ENCODE measurements around the gene INSRR.

The INSRR gene

DNA sequence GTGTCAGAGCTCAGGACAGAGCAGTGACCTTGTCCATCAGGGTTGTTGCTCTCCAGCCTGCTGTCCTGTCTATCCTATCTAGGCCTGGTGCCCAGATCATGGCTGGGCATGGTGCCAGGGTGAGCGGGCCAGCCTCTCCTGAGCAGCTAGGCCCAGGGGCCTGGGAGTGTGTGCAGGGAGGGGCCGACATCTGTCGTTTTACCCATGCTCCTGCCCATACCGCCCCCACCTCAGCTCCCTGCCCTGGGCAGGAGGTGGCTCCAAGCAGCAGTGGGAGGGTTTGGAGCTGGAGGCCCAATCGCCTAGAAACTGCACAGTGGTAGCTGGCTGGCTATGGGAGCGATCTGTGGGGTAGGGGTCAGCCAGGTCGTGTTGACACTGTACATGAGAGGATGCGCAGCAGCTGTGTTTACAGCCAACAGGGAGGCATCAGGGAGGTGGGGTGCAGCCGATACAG lies 6.5 kb downstream of the INSRR start:
- in situ Hi-C loops (cut with MboI; ENCODE audit: low sequenced_read_pairs): no loop called here

DNA sequence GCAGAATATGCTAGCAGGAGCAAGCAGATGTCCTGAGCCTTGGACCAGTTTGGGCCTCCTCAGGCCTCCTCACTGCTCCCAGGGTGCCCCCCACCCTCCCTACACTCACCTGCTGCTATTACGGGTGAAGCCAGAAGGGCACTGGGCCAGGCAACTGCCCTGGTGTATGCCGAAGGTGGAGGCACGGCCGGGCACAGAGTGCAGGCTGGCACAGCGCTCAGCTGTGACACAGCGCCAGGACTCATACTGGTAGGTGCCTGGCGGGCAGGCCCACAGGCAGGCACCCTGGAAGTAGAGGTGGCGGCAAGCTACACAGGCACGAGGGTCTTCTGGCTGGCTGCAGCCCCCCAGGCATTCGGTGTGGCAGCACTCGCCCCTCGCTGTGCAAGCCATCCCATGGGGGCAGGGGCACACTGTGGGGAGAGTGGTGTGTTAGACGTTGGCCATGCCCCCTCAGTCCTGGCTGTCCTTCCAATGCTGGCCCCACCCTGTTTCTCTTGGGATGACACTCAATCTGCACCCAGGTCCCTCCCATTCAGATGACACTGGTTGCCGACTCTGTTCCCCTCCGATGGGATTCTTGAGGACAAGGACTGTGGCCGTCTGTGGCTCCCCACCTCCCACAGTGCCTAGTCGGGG lies 7.0 kb downstream of the INSRR start:
- in situ Hi-C loops (cut with MboI; ENCODE audit: low sequenced_read_pairs): no loop called here

DNA sequence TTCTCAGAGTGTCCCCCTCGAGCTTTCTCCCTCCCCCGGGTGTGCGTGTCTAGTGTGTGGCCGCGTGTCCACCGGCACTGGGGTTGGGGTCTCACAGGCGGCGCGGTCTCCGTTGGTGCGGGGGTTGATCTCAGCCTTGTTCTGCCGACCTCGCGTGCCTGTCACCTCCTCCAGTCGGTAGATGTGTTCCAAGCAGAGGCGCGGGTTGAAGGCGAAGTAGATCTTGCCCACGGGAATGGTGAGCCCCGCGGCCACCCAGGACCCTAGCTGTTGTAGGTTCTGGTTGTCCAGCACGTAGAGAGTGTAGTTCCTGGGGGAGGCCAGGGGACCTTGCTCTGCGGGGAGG lies 9.8 kb downstream of the INSRR start:
- in situ Hi-C loops (cut with MboI; ENCODE audit: low sequenced_read_pairs): no loop called here

DNA sequence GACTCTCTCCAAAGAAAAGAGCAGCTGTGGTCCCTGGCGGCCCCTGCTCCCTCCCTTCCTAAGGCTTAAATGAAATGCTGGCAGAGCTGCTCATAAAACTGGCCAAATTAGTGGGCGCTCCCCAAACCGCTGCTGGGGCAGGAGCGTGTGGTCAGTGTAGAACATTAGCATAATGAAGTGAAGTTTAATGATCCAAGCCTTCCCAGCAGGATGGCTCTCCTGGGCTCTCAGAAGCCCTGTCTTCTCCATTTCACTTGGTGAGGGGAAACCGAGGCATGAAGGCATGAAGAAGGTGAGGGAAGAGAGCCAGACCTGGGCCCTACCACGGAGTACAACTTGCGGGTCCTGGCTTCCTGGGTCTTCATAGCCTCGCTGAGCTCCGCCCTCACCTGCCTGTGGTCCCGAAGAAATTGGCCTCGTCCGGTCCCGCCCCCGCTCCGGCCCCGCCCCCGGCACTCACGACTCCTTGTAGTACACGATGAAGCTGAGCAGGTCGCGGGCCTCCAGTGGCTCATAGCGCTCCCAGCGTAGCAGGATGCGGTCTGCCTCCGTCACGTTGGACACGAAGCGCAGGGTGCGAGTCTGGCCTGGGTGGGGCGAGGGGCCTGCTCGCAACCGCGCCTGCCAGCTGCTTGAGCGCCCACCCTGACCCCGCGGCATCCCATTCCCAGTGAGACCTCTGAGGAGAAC lies 10.3 kb downstream of the INSRR start:
- in situ Hi-C loops (cut with MboI; ENCODE audit: low sequenced_read_pairs): no loop called here

DNA sequence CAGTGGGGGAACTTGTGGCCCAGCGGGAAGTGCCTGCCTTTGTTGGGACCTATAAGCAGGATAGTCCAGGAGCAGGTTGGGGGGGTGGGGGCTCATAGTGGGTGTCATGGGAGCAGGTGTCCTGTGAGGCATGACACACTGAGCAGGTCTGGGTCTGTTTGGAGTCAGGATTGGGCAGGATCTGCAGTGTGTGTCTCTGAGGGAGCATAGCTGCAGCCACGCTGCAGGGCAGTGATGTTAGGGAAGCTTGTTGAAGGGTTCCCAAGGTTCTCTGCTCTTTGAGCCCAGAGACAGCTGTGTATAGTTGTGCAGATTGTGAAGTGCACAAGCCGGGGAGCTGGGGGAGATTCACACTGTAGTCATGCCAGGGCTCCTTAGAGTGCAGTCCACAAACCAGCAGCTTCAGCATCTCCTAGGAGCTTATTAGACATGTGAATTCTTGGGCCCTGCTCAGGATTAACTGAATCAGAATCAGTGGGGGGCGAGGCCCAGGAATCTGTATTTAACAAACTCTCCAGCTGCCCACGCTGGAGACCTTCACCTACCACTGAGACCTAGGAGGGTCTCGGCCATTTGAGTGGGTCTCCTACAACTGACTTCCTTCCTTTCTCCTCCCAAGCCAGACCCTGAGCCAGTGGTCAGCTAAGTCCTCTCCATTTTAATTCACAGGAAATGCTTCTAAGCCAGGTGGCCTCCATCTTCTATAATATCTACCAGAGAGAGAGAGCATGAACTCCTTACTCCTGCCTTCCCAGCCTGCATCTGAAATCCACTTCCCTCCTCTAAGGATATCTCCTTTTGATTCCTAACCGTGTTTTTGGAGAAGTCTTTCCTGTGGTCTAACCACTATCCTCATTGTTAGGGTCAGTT lies 11.1 kb downstream of the INSRR start:
- in situ Hi-C loops (cut with MboI; ENCODE audit: low sequenced_read_pairs): no loop called here

DNA sequence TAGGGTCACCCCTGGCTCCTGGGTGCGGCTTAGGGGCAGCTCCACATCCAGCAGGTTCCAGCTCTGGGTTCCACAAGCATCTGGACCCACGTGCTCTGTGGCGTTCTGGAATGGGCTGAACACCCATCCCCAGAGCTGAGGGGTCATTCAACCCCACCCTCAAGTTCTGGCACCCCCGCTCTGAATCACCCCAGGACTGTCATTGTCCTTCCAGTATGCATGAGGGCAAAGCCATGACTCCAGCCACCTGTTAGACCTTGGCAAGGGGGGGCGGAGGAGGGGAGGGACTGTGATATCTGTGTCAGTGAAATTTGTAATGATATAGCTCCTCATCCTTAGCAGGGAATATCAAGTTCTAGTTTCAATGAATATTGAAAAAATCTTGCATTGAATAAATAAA lies 12.3 kb downstream of the INSRR start:
- in situ Hi-C loops (cut with MboI; ENCODE audit: low sequenced_read_pairs): no loop called here

DNA sequence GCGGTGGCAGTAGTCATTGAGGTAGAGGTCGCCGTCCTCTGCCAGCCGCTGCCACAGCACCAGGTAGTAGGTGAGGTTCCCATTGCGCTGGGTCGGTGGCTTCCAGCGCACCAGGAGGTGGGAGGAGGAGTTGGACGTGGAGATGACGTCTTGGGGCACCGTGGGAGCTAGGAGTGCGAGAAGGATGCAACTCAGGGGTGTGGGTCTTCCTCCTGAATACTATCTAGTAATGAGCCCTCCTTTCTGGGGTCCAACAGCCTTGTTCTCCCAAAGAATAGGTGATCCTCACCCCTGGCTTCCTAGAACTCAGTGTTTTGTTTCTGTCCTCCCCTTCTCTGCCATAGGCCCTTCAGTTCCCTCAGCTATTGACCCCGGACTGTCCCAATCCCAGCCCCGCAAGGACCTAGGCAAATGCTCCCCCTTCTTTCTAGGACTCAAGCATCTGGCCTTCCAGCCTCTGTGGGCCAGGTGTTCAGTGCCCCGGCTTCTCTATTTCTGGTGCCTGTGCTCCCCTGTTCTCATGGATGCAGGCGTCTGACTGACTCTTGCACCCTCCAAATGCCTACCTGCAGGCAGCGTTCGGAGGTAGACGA lies 12.9 kb downstream of the INSRR start:
- in situ Hi-C loops (cut with MboI; ENCODE audit: low sequenced_read_pairs): no loop called here

DNA sequence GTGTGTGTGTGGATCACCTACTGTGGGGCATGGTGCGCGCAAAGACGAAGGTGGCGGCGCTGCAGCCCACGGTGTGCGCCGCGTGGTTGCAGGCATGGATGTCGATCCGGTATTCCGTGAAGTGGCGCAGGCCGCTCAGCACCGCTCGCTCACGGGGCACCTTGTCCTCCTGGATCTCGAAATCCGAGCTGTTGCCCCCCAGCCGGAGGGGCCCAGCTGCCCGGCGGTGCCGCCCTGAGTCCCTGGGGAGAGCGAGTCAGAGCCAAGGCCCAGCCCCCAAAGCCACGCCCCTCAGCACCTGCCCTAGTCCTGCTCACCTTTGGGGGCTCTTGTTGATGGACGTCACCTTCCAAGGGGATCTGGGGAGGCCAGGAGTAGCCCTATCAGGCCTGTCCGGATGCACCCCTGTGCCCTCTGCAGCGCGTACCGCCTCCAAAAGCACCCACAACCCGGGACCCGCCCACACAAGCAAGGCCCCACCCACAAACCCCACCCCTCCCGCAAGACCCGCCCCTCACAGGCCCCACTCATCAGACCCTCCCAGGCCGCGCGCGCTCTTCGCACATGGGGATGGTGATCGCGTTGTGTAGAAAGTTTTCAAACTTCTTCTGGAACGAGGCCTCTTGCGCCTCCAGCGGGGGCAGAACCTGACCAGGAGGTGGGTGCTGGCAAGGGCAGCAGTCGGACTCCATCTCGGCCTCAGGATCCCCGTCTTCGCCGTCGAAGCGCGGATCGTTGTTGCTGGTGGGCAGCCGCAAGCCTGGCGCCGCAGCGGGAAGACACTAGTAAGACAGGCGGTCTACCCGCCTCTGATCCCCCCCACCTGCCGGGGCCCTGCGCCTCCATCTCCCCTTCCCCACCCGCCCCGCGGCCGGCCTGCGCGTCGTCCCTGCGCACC lies 13.6 kb downstream of the INSRR start:
- in situ Hi-C loops (cut with MboI; ENCODE audit: low sequenced_read_pairs): no loop called here

DNA sequence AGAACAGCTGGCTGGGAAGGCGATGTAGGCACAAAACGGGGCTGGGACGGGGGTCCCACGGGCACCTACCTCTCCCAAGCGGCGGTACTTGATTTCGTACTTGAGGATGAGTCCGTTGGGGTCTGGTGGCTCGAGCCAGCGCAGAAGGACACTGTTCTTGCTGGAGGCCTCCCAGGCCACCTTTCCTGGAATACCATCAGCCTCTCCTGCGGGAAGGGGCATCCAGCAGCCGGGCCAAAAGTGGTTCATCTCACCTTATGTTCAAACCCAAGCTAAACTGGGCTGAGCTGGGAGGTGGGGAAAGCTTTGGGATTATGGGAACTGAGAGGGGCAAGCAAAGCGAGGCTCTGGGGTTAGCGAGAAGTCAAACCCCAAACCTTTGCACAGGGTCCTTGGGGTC lies 14.3 kb downstream of the INSRR start:
- in situ Hi-C loops (cut with MboI; ENCODE audit: low sequenced_read_pairs): no loop called here

DNA sequence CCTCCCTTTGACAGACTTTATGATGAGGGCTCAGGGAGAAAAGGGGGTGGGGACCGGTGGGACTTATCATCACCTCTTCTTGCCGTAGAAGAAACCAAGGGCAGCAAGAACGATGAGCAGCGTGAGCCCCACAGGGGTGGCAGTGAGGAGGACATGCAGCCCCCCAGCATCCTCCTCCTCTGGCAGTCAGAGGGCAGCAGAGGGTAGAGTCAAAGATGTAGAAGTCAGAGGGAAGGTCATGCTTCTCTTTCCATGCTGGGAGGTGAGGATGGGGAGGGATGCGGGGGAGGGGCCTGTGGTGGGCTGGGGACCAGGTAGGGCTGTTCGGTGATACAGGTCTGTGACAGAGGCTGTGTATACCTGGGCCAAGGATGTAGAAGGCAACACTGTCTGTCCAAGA lies 14.8 kb downstream of the INSRR start:
- in situ Hi-C loops (cut with MboI; ENCODE audit: low sequenced_read_pairs): no loop called here

DNA sequence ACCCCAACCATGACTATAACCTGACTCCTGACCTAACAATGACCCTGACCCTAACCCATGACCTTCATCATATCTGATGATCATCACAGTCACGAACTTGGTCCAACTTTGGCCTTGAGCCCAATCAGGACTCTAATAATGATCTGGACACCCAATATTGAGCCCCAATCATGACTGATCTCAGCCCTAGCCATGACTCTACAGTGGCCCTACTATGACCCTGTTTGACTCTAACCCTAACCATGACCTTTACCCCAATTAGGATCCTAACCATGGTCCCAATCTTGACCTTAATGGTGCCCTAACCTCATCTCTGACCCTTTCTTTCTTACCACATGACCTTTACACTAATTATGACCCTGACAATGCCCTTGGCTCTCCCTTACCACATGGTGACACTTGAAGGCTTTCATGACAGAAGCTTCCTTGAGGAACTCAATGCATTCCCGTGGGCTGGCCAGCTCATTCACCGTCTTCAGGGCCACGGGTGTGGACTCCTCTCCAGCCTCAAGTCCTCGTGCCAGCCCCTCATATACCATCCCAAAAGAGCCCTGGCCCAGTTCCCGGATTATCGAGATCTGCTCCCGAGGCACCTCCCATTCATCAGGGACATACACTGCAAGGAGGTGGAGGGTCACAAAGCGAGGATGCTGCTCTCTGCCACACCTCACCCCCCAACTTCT lies 16.2 kb downstream of the INSRR start:
- in situ Hi-C loops (cut with MboI; ENCODE audit: low sequenced_read_pairs): no loop called here

DNA sequence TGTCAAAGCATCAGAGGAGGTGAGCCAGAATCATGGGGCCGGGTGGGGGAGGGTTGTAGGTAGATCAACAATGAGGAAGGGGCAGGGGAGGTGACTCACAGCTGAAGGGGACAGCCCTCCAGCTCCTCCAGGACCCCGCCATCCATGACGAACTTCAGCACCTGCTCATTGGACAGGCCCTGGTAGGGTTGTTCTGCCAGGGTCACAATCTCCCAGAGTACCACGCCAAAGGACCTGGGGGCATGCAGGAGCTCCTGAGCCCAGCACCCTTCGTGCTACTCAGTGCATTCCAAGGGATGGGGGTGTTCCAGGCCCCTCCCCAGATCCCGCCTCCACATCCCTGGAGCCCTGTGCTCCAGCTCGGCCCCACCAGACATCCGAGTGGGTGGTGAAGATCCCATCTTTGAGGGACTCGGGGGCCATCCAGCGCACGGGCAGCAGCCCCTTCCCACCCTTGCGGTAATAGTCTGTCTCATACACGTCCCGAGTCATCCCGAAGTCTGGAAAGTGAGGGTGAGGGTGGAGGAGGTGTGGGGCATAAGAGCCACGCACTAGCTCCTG lies 17.5 kb downstream of the INSRR start:
- in situ Hi-C loops (cut with MboI; ENCODE audit: low sequenced_read_pairs): no loop called here

DNA sequence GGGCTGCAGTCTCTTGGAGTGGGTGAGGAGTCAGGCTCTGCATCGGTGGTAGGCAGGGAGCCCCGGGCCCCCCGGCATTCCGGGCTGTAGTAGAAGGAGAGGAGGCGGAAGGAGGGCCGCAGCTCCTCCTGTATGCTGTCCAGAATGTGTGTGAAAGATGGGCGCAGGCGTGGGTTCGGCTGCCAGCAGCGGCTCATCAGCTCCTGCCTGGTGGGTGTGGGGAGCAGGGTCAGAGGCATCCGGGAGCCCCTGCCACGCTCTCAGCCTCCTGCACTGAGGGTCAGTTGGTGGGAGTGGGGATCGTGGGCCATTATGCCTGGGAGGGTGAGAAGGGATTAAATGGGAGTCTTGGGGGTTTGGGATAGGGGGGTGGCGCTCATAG lies 18.0 kb downstream of the INSRR start:
- in situ Hi-C loops (cut with MboI; ENCODE audit: low sequenced_read_pairs): no loop called here

DNA sequence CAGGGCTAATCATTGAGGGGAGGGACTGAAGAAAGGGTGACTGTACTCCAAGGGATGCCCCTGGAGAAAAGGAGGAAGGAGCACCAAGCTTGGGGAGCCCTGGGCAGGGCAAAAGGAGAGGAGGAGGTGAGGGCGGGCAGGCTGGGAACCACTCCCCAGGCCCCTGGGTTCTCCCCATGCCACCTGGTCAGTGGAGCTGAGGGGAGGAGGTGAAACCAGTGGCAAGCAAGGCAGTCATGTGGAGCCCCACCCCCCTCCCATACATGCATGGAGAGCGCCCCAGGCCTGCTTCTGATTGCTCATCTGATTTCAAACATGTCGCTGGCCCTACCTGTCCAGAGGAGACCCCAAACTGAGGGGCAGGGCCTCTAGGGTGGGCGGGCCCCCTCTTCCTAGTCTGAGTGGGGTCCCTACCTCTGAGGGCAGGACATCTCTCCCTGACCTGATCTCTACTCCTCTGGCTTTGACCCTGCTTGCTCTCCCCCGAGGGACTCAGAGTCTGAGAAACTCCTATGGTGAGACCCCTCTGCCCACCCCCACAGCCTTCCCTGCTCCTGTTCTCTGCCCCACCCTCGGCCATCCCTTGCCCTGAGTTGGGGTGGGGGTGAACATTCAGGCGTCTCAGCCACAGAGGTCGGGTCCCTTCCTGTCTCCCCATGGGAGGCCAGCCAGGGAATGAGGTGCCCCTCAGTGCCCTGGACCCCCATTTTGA lies 18.6 kb downstream of the INSRR start:
- in situ Hi-C loops (cut with MboI; ENCODE audit: low sequenced_read_pairs): no loop called here

DNA sequence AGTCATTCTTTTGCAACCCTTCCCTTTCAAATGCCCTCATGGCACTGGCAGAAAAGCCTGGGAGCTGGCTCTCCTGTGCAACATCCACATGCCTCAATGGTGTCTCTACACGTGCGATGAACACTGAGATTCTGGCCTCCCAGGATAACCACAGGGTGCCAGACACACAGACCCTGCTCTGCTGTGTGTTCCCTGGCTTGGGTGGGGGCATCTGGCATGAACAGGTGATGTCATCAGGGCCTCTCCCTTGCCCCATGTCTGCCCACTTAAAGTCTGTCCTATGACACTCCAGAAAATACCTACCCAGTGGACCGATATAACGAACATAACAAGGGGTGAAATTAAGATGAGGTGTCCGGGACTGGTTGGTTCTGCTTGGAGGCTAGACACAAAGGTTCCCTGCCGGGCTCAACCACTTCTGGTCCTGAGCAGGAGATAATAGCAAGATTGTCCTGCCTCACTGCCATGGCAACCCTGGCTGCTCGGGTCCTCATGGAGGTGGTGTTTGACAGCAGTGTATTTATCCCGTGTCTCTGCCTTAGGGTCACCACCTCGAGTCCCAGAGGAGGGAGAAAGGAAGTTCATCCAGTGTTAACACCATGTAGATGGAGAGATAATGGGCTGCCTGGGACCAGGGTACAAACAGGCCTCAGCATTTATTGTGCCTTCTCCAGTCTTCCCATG lies 19.3 kb downstream of the INSRR start:
- in situ Hi-C loops (cut with MboI; ENCODE audit: low sequenced_read_pairs): no loop called here

DNA sequence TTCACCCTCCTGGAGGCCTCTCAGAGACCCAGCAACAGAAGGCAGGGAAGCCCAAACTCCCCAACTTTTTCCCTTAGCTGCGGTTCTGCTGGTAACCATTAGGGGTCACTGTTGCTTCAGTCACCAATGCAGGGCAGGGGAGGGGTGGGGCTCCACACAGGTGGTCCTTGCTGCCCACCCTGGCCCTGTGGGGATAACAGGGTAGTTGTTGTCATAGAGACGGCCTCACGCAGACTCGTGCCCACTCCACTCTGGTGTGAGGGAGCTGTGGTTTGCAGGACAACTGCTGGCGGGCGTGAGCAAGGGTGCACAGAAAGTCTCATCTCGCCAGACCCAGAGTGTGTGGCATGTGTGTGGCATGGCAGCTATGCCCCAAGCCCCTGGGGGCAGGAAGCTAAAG lies 19.9 kb downstream of the INSRR start:
- in situ Hi-C loops (cut with MboI; ENCODE audit: low sequenced_read_pairs): no loop called here

DNA sequence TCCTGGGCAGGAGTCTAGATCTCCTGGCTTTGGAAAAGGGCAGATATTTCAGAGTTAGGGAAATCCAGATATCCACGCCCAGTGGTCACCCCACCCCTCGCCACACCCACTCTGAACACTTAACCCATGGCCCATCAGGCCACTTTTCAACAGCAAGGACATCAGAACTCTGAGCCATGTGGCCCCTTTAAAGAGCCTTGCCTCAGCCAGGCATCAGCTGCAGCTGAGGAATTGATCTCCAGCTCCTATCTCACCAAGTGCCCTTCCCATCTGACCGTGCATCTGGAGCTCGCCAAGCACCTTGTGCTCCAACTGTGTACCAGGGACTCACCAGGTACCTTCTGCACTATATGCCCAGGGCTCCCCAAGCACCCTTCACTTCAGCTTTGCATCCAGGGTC lies 22.0 kb downstream of the INSRR start:
- in situ Hi-C loops (cut with MboI; ENCODE audit: low sequenced_read_pairs): no loop called here

DNA sequence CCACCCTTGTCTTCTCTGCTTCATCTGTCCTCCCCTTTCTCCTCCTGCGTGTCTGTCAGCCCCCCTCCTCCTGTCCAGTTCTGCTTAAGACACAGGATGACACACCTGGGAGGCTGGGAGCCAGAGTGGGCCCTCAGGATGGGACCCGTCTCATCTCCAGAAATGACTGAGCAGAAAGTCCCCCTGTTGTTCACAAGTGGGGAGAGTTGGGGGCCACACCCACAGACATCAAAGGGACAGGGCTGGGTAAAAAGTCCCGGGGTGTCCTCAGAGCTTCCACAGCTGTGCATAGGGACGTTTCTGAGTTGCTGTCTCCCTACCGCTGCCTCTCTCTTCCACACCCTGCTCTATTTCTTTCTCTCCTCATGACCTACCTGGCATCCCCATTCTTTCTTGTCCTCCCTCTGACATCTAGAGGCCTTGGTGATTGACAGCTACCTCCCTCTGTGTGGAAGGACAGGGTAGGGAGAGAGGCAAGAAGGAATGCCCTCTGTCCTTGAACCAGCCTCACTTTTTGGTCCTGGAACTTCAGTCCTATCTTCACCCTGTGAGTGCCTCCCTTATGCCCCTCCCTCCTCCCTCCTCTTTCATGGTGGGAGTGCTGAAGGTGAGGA lies 22.8 kb downstream of the INSRR start:
- in situ Hi-C loops (cut with MboI; ENCODE audit: low sequenced_read_pairs): no loop called here

All from HL-60/S4 (cell line).